SK-N-SH (cell line): Measurements from ENCODE around the gene NDRG2. TPM values are rescaled to one million over a fixed set of nuclear protein-coding genes. Genes with fewer than 3 reads are reported as not detected.

ENCODE experiments used
- CTCF ChIA-PET: fragments of 300-600, 350-600 bp; formaldehyde crosslinking; extraction: SDS; loops from one replicate; lab custom pipeline; 2021; lab: Yijun Ruan, JAX
- POLR2A ChIA-PET: fragments of 350-600 bp; sonication (Branson Sonifier 250); formaldehyde crosslinking; extraction: SDS; loops from one replicate; lab custom pipeline; 2020; ENCODE audit warnings: antibody characterized with exemption, inconsistent platforms; lab: Yijun Ruan, JAX
- DNase-seq: peaks from one replicate; pipeline ENCODE4 v3.0.0; 2012
- H2AFZ ChIP-seq: fragments of 200-600 bp; sonication (generic); 2 replicates; pipeline ENCODE4 v1.8.1; 2016; ENCODE audit warnings: antibody characterized with exemption, mild to moderate bottlenecking, low read depth
- H3F3A ChIP-seq: fragments of 200-600 bp; sonication (generic); replicated peaks from 2 replicates; pipeline ENCODE3; 2016; ENCODE audit warnings: antibody characterized with exemption, mild to moderate bottlenecking; ENCODE audit not compliant: insufficient read depth
- H3K27ac ChIP-seq, 2 experiments: fragments of 200-500 bp in 1 of 2; fragments of 200-600 bp in 1 of 2; sonication (Bioruptor generic) in 1 of 2; sonication (generic), shearing (Covaris generic) in 1 of 2; 2 replicates each; pipeline versions ENCODE4 v1.5.1 to v1.6.1; 2014 to 2016; ENCODE audit warnings: low read depth in 2 of 2, inconsistent platforms in 1 of 2, low read length in 1 of 2, mild to moderate bottlenecking in 1 of 2, mixed read lengths in 1 of 2
- H3K27me3 ChIP-seq: fragments of 200-600 bp; sonication (generic), shearing (Covaris generic); 2 replicates; pipeline ENCODE4 v1.6.1; 2016; ENCODE audit warnings: mixed run types; ENCODE audit not compliant: insufficient read depth
- H3K36me3 ChIP-seq, 2 experiments: fragments of 200-500 bp in 1 of 2; fragments of 200-600 bp in 1 of 2; sonication (Bioruptor generic) in 1 of 2; sonication (generic) in 1 of 2; replicated peaks in 1 of 2; 2 replicates each; pipeline versions ENCODE3 to v1.5.1; 2014 to 2016; ENCODE audit warnings: low read length in 1 of 2, mild to moderate bottlenecking in 1 of 2; ENCODE audit not compliant: insufficient read depth in 2 of 2, control insufficient read depth in 1 of 2
- H3K4me1 ChIP-seq, 2 experiments: fragments of 200-500 bp in 1 of 2; fragments of 200-600 bp in 1 of 2; sonication (Bioruptor generic) in 1 of 2; sonication (generic), shearing (Covaris generic) in 1 of 2; 2 replicates each; pipeline versions ENCODE4 v1.5.1 to v1.6.1; 2014 to 2016; ENCODE audit warnings: low read depth in 1 of 2, low read length in 1 of 2, mixed run types in 1 of 2; ENCODE audit not compliant: insufficient read depth in 2 of 2, control insufficient read depth in 1 of 2
- H3K4me2 ChIP-seq: fragments of 200-600 bp; sonication (generic), shearing (Covaris generic); 2 replicates; pipeline ENCODE4 v1.6.1; 2017; ENCODE audit warnings: mixed run types
- H3K4me3 ChIP-seq, 2 experiments: fragments of 200-500 bp in 1 of 2; fragments of 200-600 bp in 1 of 2; sonication (Bioruptor generic) in 1 of 2; sonication (generic), shearing (Covaris generic) in 1 of 2; 2 replicates each; pipeline versions ENCODE4 v1.5.1 to v1.8.1; 2014 to 2016; ENCODE audit warnings: low read depth in 2 of 2, inconsistent platforms in 1 of 2, low read length in 1 of 2, mild to moderate bottlenecking in 1 of 2, mixed read lengths in 1 of 2, moderate library complexity in 1 of 2
- H3K79me2 ChIP-seq: fragments of 200-600 bp; sonication (generic); 2 replicates; pipeline ENCODE4 v1.8.1; 2017; ENCODE audit warnings: mild to moderate bottlenecking; ENCODE audit not compliant: insufficient read depth
- H3K9ac ChIP-seq: fragments of 200-600 bp; sonication (generic); 2 replicates; pipeline ENCODE4 v1.6.1; 2017; ENCODE audit warnings: mixed run types
- H3K9me2 ChIP-seq: fragments of 200-600 bp; sonication (generic); 2 replicates; pipeline ENCODE4 v1.6.1; 2017; ENCODE audit warnings: mixed run types
- H3K9me3 ChIP-seq: fragments of 200-600 bp; sonication (generic); 2 replicates; pipeline ENCODE4 v1.6.1; 2017; ENCODE audit warnings: mixed run types, mild to moderate bottlenecking, moderate library complexity
- H4K20me1 ChIP-seq: fragments of 200-600 bp; sonication (generic); 2 replicates; pipeline ENCODE4 v1.6.1; 2017; ENCODE audit warnings: mild to moderate bottlenecking, mixed run types; ENCODE audit not compliant: insufficient read depth
- CHD2 ChIP-seq: fragments of 150-350 bp; IDR thresholded peaks from 2 replicates; pipeline ENCODE4 v1.6.1; 2018; ENCODE audit warnings: low read length; ENCODE audit not compliant: partially characterized antibody
- IRF3 ChIP-seq: fragments of 150-350 bp; IDR thresholded peaks from 2 replicates; pipeline ENCODE4 v1.6.1; 2016; ENCODE audit warnings: mild to moderate bottlenecking, low read depth, low read length
- MAX ChIP-seq: IDR thresholded peaks from 2 replicates; pipeline ENCODE4 v1.4.0; 2012; ENCODE audit warnings: low read depth
- NRF1 ChIP-seq: IDR thresholded peaks from 2 replicates; pipeline ENCODE4 v1.6.1; 2012; ENCODE audit warnings: low read depth, mild to moderate bottlenecking, low read length
- RAD21 ChIP-seq: IDR thresholded peaks from 2 replicates; pipeline ENCODE4 v1.6.1; 2012; ENCODE audit warnings: mild to moderate bottlenecking, low read length
- RCOR1 ChIP-seq: fragments of 150-350 bp; IDR thresholded peaks from 2 replicates; pipeline ENCODE4 v1.6.1; 2017; ENCODE audit warnings: antibody characterized with exemption, low read length
- SMC3 ChIP-seq: IDR thresholded peaks from 2 replicates; pipeline ENCODE4 v1.6.1; 2012; ENCODE audit warnings: low read depth, low read length, improper control_type of control experiment
- WGBS: methylation state at CpG from one replicate; pipeline ENCODE4 v1.1.6; 2017; ENCODE audit warnings: low lambda C conversion rate; 5-methylcytosine and 5-hydroxymethylcytosine counted together
- polyA plus RNA-seq, 3 experiments: library from polyadenylated mRNA; depleted of rRNA; stranded (reverse); fragments of >200 nt; gene quantifications; 2 replicates each; pipeline ENCODE4 v1.2.3, GENCODE V29; 2012
- TF ChIP-seq, protein P1 (sequence below): fragments of 200-600 bp; sonication (generic); IDR thresholded peaks from 2 replicates; pipeline ENCODE4 v1.6.1; 2017; ENCODE audit warnings: antibody characterized with exemption, mild to moderate bottlenecking, moderate library complexity

Gene NDRG2
- polyA plus RNA-seq, 1 of the 3 experiments (the other 2 are of a cell fraction) = 15.8 TPM

GRCh38 chr14:21040370-21040925 lies 15.6 kb upstream of the NDRG2 start:
- H3K36me3 ChIP-seq = no peaks in the 10 kb centered on the region
- H2AFZ ChIP-seq = no peak overlapping the region
- no peak overlapping the region for H3K9ac ChIP-seq
- H3K79me2 ChIP-seq = no peaks in the 10 kb centered on the region
- H4K20me1 ChIP-seq = no peaks in the 10 kb centered on the region
- no peak for TF ChIP-seq RCOR1
- TF ChIP-seq MAX = no peak
- no peak for TF ChIP-seq CHD2
- TF ChIP-seq NRF1 = no peak
- TF ChIP-seq SMC3 = no peak
- ChIA-PET CTCF (interaction anchor here (0.6 to 7.0 kb wide), 28 partner anchors 8 to 697 kb away, joined by 3 to 248 read pairs (median 6); partner anchors contain the start of genes ARHGEF40, NDRG2, PARP2 and SLC39A2), POLR2A (interaction anchor here (0.7 to 2.2 kb wide), 2 partner anchors 26 to 31 kb away, joined by 3 to 9 read pairs; no protein-coding TSS in a partner anchor)
- peaks cover 13 to 20% of the 10 kb centered on the region in 2 experiments; a peak in 3 of 4 replicates for H3K4me1 ChIP-seq
- DNase-seq = no peak
- 84% methylated on average over 8 of the region's 8 CpGs for WGBS
- no peak overlapping the region; a peak in 1 of 4 replicates for H3K4me3 ChIP-seq
- no peaks in the 10 kb centered on the region for H3K9me3 ChIP-seq
- H3K9me2 ChIP-seq = no peaks in the 10 kb centered on the region
- no peak overlapping the region for H3K4me2 ChIP-seq
- no peaks in the 10 kb centered on the region for H3F3A ChIP-seq
- no peak overlapping the region for H3K27ac ChIP-seq
- no peaks in the 10 kb centered on the region for H3K27me3 ChIP-seq

DNA sequence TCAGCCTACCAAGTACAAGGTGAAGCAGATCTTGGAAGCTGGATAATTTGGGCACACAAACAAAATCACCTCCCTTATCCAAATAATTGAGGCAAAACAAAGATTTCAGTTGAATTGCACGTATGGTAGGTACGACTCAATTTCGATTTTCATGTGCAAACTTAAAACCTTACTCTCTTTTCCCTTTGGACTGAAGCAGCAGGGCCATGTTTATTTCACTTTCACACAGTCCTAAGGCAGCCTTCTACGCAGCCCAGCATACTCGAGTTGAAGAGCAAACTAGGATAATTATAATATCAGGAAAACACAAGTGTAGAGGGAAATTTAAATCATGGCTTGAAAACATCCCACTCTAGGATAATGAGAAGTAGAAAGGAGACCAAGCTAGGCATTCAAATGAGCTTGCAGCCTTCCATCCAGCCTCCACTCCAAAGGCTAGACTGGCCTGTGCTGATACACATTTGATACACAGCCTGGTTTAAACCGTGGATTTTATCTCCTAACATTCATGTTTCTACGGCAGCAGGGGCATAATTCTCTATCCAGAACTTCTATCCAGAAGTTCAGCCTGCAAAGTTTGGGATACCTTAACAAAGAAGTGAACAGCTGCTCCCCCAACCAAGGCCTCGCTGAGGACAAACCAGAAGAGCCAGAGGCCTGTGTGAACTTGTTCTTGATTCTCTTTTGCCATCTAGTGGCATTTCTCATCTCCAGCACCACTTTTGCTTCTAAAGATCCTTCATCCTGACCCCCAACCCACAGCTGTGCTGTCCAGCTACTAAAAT lies 14.9 kb upstream of the NDRG2 start:
- WGBS = 67% methylated on average over 7 of the region's 8 CpGs
- no peaks in the 10 kb centered on the region for H3K36me3 ChIP-seq
- H3K4me1 ChIP-seq = peaks cover 13 to 20% of the 10 kb centered on the region in 2 experiments; a peak in 3 of 4 replicates
- TF ChIP-seq IRF3 (no peak), SMC3 (peak; percentile 74), RAD21 (peak; percentile 86)
- TF ChIP-seq, protein P1, sequence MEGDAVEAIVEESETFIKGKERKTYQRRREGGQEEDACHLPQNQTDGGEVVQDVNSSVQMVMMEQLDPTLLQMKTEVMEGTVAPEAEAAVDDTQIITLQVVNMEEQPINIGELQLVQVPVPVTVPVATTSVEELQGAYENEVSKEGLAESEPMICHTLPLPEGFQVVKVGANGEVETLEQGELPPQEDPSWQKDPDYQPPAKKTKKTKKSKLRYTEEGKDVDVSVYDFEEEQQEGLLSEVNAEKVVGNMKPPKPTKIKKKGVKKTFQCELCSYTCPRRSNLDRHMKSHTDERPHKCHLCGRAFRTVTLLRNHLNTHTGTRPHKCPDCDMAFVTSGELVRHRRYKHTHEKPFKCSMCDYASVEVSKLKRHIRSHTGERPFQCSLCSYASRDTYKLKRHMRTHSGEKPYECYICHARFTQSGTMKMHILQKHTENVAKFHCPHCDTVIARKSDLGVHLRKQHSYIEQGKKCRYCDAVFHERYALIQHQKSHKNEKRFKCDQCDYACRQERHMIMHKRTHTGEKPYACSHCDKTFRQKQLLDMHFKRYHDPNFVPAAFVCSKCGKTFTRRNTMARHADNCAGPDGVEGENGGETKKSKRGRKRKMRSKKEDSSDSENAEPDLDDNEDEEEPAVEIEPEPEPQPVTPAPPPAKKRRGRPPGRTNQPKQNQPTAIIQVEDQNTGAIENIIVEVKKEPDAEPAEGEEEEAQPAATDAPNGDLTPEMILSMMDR = peak; percentile 67
- no peaks in the 10 kb centered on the region for H3K9me3 ChIP-seq
- no peaks in the 10 kb centered on the region for H3K9me2 ChIP-seq
- ChIA-PET POLR2A (interaction anchor here (0.7 to 2.2 kb wide), 2 partner anchors 25 to 32 kb away, joined by 3 to 9 read pairs; no protein-coding TSS in a partner anchor), CTCF (interaction anchor here (0.6 to 7.0 kb wide), 29 partner anchors 9 to 696 kb away, joined by 3 to 248 read pairs (median 6); partner anchors contain the start of genes ARHGEF40, NDRG2, PARP2 and SLC39A2)
- H3K79me2 ChIP-seq = no peaks in the 10 kb centered on the region
- no peak overlapping the region for H2AFZ ChIP-seq
- no peak overlapping the region; a peak in 1 of 4 replicates for H3K4me3 ChIP-seq
- H3F3A ChIP-seq = no peaks in the 10 kb centered on the region
- no peak overlapping the region for H3K27ac ChIP-seq
- H3K27me3 ChIP-seq = no peaks in the 10 kb centered on the region; the same call in 1 of the 2 replicates
- no peaks in the 10 kb centered on the region for H4K20me1 ChIP-seq
- H3K9ac ChIP-seq = no peak overlapping the region
- peak; percentile 56 for DNase-seq
- no peak overlapping the region for H3K4me2 ChIP-seq
